ENCODE results near the gene CDC42BPB. TPM values are rescaled to one million over a fixed set of nuclear protein-coding genes. Genes with fewer than 3 reads are reported as not detected.

Gene CDC42BPB
- total and polyA plus RNA-seq, 2 of the 13 experiments (the other 11 are each of a cell fraction or from before 2014, with no cell fraction given): 19.7 to 32.3 TPM

DNA sequence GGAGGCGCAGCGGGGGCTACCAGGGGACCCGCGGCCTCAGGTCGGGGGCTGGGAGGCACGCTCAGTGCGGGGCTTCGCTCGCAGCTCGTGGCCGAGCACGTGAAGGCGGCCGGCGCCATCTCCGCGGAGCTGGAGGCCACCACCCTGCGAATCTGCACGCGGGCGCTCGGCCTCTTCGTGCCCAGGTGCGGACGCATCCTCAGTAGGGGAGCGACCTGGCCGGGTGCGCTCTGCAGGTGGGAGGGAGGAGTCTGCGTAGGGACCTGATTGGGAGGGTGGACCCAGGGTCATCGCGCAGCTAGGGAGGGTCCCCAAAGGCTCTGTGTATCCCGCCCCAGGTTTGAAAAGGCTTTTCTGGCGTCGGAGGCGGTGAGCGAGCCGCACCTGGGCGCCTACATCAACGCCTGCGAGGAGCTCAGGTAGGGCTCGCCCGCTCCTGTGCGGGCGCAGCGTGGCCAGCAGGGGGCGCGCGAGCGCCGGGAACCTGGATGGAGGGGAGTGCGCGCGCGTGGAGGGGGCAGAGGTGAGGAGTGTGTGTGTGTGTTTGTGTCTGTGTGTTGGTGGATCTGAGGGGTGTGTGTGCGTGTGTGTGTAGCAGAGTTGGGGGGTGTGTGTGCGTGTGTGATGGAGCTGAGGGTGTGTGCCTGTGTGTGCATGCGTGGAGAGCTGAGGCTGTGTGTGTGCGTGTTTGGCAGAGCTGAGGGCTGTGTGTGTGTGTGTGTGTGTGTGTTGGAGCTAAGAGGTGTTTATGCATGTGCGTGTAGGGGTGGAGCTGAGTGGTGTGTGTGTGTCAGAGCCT is 47.5 kb upstream of the CDC42BPB start (continued):
- no peak for TF ChIP-seq BCL6 (CRISPR knock-in tag; IDR thresholded peaks at IDR 0.05)
- TF ChIP-seq ZBTB8A (CRISPR knock-in tag; IDR thresholded peaks at IDR 0.05; ENCODE audit: borderline replicate concordance, low read depth): no peak
- TF ChIP-seq, protein P1, sequence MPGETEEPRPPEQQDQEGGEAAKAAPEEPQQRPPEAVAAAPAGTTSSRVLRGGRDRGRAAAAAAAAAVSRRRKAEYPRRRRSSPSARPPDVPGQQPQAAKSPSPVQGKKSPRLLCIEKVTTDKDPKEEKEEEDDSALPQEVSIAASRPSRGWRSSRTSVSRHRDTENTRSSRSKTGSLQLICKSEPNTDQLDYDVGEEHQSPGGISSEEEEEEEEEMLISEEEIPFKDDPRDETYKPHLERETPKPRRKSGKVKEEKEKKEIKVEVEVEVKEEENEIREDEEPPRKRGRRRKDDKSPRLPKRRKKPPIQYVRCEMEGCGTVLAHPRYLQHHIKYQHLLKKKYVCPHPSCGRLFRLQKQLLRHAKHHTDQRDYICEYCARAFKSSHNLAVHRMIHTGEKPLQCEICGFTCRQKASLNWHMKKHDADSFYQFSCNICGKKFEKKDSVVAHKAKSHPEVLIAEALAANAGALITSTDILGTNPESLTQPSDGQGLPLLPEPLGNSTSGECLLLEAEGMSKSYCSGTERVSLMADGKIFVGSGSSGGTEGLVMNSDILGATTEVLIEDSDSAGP (CRISPR knock-in tag; IDR thresholded peaks at IDR 0.05; ENCODE audit: borderline replicate concordance): peak; percentile 1; the same call in 1 of the 2 replicates
- no peak for TF ChIP-seq HOXD1 (CRISPR knock-in tag; IDR thresholded peaks at IDR 0.05)
- TF ChIP-seq, protein P2, sequence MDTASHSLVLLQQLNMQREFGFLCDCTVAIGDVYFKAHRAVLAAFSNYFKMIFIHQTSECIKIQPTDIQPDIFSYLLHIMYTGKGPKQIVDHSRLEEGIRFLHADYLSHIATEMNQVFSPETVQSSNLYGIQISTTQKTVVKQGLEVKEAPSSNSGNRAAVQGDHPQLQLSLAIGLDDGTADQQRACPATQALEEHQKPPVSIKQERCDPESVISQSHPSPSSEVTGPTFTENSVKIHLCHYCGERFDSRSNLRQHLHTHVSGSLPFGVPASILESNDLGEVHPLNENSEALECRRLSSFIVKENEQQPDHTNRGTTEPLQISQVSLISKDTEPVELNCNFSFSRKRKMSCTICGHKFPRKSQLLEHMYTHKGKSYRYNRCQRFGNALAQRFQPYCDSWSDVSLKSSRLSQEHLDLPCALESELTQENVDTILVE (CRISPR knock-in tag; IDR thresholded peaks at IDR 0.05): no peak
- no peak for TF ChIP-seq ZNF24 (IDR thresholded peaks at IDR 0.05)
- no peak for TF ChIP-seq DNMT3B (CRISPR knock-in tag; conservative IDR thresholded peaks at IDR 0.05)
- TF ChIP-seq ZNF350 (CRISPR knock-in tag; IDR thresholded peaks at IDR 0.05; ENCODE audit: borderline replicate concordance, low read depth): no peak; the same call in none of the 2 replicates
- TF ChIP-seq SMARCC2 (IDR thresholded peaks at IDR 0.05): no peak
- no peak for TF ChIP-seq FOXP1 (IDR thresholded peaks at IDR 0.05)
- no peak for TF ChIP-seq FOXP1 (CRISPR knock-in tag; IDR thresholded peaks at IDR 0.05)
- no peak for TF ChIP-seq ZNF629 (CRISPR knock-in tag; conservative IDR thresholded peaks at IDR 0.05)
- no peak for TF ChIP-seq KDM3A (CRISPR knock-in tag; IDR thresholded peaks at IDR 0.05; ENCODE audit: low read depth)
- TF ChIP-seq, protein P3, sequence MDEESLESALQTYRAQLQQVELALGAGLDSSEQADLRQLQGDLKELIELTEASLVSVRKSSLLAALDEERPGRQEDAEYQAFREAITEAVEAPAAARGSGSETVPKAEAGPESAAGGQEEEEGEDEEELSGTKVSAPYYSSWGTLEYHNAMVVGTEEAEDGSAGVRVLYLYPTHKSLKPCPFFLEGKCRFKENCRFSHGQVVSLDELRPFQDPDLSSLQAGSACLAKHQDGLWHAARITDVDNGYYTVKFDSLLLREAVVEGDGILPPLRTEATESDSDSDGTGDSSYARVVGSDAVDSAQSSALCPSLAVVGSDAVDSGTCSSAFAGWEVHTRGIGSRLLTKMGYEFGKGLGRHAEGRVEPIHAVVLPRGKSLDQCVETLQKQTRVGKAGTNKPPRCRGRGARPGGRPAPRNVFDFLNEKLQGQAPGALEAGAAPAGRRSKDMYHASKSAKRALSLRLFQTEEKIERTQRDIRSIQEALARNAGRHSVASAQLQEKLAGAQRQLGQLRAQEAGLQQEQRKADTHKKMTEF (CRISPR knock-in tag; IDR thresholded peaks at IDR 0.05): no peak
- TF ChIP-seq, protein P4, sequence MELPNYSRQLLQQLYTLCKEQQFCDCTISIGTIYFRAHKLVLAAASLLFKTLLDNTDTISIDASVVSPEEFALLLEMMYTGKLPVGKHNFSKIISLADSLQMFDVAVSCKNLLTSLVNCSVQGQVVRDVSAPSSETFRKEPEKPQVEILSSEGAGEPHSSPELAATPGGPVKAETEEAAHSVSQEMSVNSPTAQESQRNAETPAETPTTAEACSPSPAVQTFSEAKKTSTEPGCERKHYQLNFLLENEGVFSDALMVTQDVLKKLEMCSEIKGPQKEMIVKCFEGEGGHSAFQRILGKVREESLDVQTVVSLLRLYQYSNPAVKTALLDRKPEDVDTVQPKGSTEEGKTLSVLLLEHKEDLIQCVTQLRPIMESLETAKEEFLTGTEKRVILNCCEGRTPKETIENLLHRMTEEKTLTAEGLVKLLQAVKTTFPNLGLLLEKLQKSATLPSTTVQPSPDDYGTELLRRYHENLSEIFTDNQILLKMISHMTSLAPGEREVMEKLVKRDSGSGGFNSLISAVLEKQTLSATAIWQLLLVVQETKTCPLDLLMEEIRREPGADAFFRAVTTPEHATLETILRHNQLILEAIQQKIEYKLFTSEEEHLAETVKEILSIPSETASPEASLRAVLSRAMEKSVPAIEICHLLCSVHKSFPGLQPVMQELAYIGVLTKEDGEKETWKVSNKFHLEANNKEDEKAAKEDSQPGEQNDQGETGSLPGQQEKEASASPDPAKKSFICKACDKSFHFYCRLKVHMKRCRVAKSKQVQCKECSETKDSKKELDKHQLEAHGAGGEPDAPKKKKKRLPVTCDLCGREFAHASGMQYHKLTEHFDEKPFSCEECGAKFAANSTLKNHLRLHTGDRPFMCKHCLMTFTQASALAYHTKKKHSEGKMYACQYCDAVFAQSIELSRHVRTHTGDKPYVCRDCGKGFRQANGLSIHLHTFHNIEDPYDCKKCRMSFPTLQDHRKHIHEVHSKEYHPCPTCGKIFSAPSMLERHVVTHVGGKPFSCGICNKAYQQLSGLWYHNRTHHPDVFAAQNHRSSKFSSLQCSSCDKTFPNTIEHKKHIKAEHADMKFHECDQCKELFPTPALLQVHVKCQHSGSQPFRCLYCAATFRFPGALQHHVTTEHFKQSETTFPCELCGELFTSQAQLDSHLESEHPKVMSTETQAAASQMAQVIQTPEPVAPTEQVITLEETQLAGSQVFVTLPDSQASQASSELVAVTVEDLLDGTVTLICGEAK (IDR thresholded peaks at IDR 0.05): no peak
- TF ChIP-seq, protein P4 (CRISPR knock-in tag; IDR thresholded peaks at IDR 0.05): no peak
